K562 (cell line): Measurements from ENCODE around the gene CDCA4. TPM values are rescaled to one million over a fixed set of nuclear protein-coding genes. Genes with fewer than 3 reads are reported as not detected.
A peak's percentile ranks its signal among the peaks of the same experiment; 100 is the strongest.

Experiments
- ATAC-seq: fragments of 200-7000 bp; cut with Tn5 transposase; 3 replicates; pipeline ENCODE4 v1.9.1; 2020; ENCODE audit warnings: moderate library complexity
- BruUV-seq: library from RNA; stranded (reverse); fragments of 400-500 nt; replicated peaks from 2 replicates; lab custom pipeline; 2021; lab: Mats Ljungman, UMichigan
- CTCF ChIA-PET: fragments of 300-600 bp; formaldehyde crosslinking; extraction: SDS; loops from one replicate; lab custom pipeline; 2021; ENCODE audit warnings: low intra/inter-chr PET ratio; lab: Yijun Ruan, JAX
- POLR2A ChIA-PET: fragments of 300-600, 350-650 bp; sonication (Branson Sonifier 250); formaldehyde crosslinking; extraction: SDS; loops from one replicate; lab custom pipeline; 2021; ENCODE audit warnings: antibody characterized with exemption, inconsistent platforms; lab: Yijun Ruan, JAX
- DNase-seq, 4 experiments: peaks; one replicate each; pipeline versions ENCODE4 v3.0.0 to v3.0.0-alpha.2; 2011 to 2018; ENCODE audit warnings: low spot score in 3 of 4, mixed read lengths in 3 of 4; ENCODE audit errors: extremely low read depth in 1 of 4
- FAIRE-seq: peaks from 2 replicates; lab custom pipeline; 2011; peaks lifted over from hg19 to GRCh38; lab: Jason Lieb, UNC
- H2AFZ ChIP-seq: 2 replicates; pipeline ENCODE4 v1.6.0; 2011; ENCODE audit warnings: low read depth, low read length, control low read depth, inconsistent platforms
- H3K27ac ChIP-seq: fragments of 200-600 bp; 3 replicates; pipeline ENCODE4 v1.8.0; 2011; ENCODE audit warnings: low read depth, mild to moderate bottlenecking, control low read depth, inconsistent platforms, low read length, moderate library complexity, mixed read lengths; ENCODE audit errors: extremely low read depth
- H3K27me3 ChIP-seq, 2 experiments: fragments of 300-600 bp in 1 of 2; 2 replicates in 1 of 2; 3 replicates in 1 of 2; pipeline versions ENCODE4 v1.6.0 to v1.8.0; 2011; ENCODE audit warnings: inconsistent platforms in 2 of 2, low read length in 2 of 2, mild to moderate bottlenecking in 1 of 2, mixed read lengths in 1 of 2, moderate library complexity in 1 of 2; ENCODE audit not compliant: control insufficient read depth in 2 of 2, insufficient read depth in 2 of 2
- H3K36me3 ChIP-seq: fragments of 300-600 bp; 3 replicates; pipeline ENCODE4 v1.8.0; 2011; ENCODE audit warnings: mild to moderate bottlenecking, low read length, inconsistent platforms; ENCODE audit not compliant: control insufficient read depth, insufficient read depth
- H3K4me1 ChIP-seq, 2 experiments: fragments of 200-600 bp in 1 of 2; replicated peaks in 1 of 2; 2 replicates in 1 of 2; 3 replicates in 1 of 2; pipeline versions ENCODE4 v1.5.1 to v1.8.0; 2011; ENCODE audit warnings: inconsistent platforms in 2 of 2, low read length in 2 of 2, mild to moderate bottlenecking in 1 of 2, mixed read lengths in 1 of 2, moderate library complexity in 1 of 2; ENCODE audit not compliant: control insufficient read depth in 2 of 2, insufficient read depth in 2 of 2
- H3K4me2 ChIP-seq: 2 replicates; pipeline ENCODE4 v1.6.1; 2011; ENCODE audit warnings: low read length, control low read depth, inconsistent platforms, mixed read lengths; ENCODE audit not compliant: insufficient read depth
- H3K4me3 ChIP-seq: fragments of 200-600 bp; sonication (generic), shearing (Covaris generic); 2 replicates; pipeline ENCODE4 v1.5.1; 2016; ENCODE audit warnings: control low read depth, inconsistent platforms
- H3K79me2 ChIP-seq: fragments of 200-600 bp; 3 replicates; pipeline ENCODE4 v1.8.0; 2011; ENCODE audit warnings: low read length, inconsistent platforms; ENCODE audit not compliant: control insufficient read depth, insufficient read depth
- H3K9ac ChIP-seq, 2 experiments: 2 replicates each; pipeline versions ENCODE4 v1.6.0 to v1.6.1; 2011; ENCODE audit warnings: low read depth in 2 of 2, low read length in 2 of 2, control low read depth in 1 of 2, inconsistent platforms in 1 of 2, mild to moderate bottlenecking in 1 of 2, mixed read lengths in 1 of 2; ENCODE audit not compliant: insufficient read depth in 1 of 2
- H3K9me1 ChIP-seq: one replicate; pipeline ENCODE4 v1.6.0; 2011; ENCODE audit warnings: inconsistent platforms, mild to moderate bottlenecking, low read length, moderate library complexity; ENCODE audit not compliant: control insufficient read depth, insufficient read depth
- H3K9me3 ChIP-seq: replicated peaks from 2 replicates; pipeline ENCODE4 v1.5.1; 2011; ENCODE audit warnings: low read depth, low read length, inconsistent platforms; ENCODE audit not compliant: control insufficient read depth, insufficient read depth
- H4K20me1 ChIP-seq: replicated peaks from 2 replicates; pipeline ENCODE4 v1.6.1; 2011; ENCODE audit warnings: low read length, inconsistent platforms, mixed read lengths; ENCODE audit not compliant: control insufficient read depth, insufficient read depth
- BCOR ChIP-seq: fragments of 450-650 bp; IDR thresholded peaks from 2 replicates; pipeline ENCODE4 v1.6.1; 2016
- HDGF ChIP-seq: fragments of 450-650 bp; IDR thresholded peaks from 2 replicates; pipeline ENCODE4 v1.6.1; 2016
- MYNN ChIP-seq, 2 experiments: sonication (generic); formaldehyde crosslinking in 1 of 2; IDR thresholded peaks; 2 replicates each; pipeline versions ENCODE4 v1.5.0 to v1.6.1; 2016 to 2020; ENCODE audit warnings: antibody characterized with exemption in 1 of 2, missing genetic modification reagents in 1 of 2
- ZEB2 ChIP-seq: fragments of 450-650 bp; IDR thresholded peaks from 2 replicates; pipeline ENCODE4 v1.6.1; 2016
- ZNF561 ChIP-seq: fragments of 450-650 bp; formaldehyde crosslinking; conservative IDR thresholded peaks from 2 replicates; pipeline ENCODE4 v1.4.0; 2020; ENCODE audit warnings: mild to moderate bottlenecking, moderate library complexity
- WGBS: fragments of 100-300 bp; shearing (Covaris generic); methylation state at CpG from one replicate; pipeline ENCODE4 v1.1.6; 2016; ENCODE audit warnings: low coverage, mixed read lengths; ENCODE audit not compliant: insufficient coverage; ENCODE audit errors: missing lambda C conversion rate; 5-methylcytosine and 5-hydroxymethylcytosine counted together
- in situ Hi-C: fragments of 300-500 bp; cut with MboI; formaldehyde crosslinking; loops from 4 replicates; pipeline ENCODE4 v1.15.0; 2018; ENCODE audit warnings: inconsistent platforms, mixed read lengths
- intact Hi-C: fragments of 100-400 bp; cut with micrococcal nuclease; formaldehyde crosslinking; loops from 2 replicates; pipeline ENCODE4 v1.14.2; 2022
- polyA plus RNA-seq, 8 experiments: library from polyadenylated mRNA; depleted of rRNA in 4 of 8; stranded (reverse) in 5 of 8; unstranded in 3 of 8; fragments of >200 nt; fragmentation: Nextera tagmentation in 2 of 8; fragmentation: Illumina TruSeq in 1 of 8; extraction: Ambion mirVana in 2 of 8; extraction: Trizol in 1 of 8; gene quantifications; 2 replicates each; pipeline versions ENCODE4 v1.2.1 to v1.2.3, GENCODE V29; 2011 to 2014; ENCODE audit warnings: inconsistent platforms in 1 of 8, missing spikeins in 1 of 8
- total RNA-seq, 7 experiments: library from RNA; depleted of rRNA in 6 of 7; stranded (reverse); fragments of >200 nt in 6 of 7; fragmentation: Illumina TruSeq in 2 of 7; extraction: Trizol in 2 of 7; gene quantifications; 2 replicates each; pipeline versions ENCODE4 v1.2.1 to v1.2.3, GENCODE V29; 2011 to 2021; ENCODE audit warnings: low replicate concordance in 1 of 7
- TF ChIP-seq, protein P1 (sequence below): fragments of 450-650 bp; IDR thresholded peaks from 2 replicates; pipeline ENCODE4 v1.6.1; 2016; ENCODE audit warnings: low read depth, mild to moderate bottlenecking, moderate library complexity

Gene CDCA4
- total and polyA plus RNA-seq, 9 of the 15 experiments (the other 6 are each of a cell fraction or from before 2014, with no cell fraction given) = 6.6 to 44.2 (median 23.0) TPM

DNA sequence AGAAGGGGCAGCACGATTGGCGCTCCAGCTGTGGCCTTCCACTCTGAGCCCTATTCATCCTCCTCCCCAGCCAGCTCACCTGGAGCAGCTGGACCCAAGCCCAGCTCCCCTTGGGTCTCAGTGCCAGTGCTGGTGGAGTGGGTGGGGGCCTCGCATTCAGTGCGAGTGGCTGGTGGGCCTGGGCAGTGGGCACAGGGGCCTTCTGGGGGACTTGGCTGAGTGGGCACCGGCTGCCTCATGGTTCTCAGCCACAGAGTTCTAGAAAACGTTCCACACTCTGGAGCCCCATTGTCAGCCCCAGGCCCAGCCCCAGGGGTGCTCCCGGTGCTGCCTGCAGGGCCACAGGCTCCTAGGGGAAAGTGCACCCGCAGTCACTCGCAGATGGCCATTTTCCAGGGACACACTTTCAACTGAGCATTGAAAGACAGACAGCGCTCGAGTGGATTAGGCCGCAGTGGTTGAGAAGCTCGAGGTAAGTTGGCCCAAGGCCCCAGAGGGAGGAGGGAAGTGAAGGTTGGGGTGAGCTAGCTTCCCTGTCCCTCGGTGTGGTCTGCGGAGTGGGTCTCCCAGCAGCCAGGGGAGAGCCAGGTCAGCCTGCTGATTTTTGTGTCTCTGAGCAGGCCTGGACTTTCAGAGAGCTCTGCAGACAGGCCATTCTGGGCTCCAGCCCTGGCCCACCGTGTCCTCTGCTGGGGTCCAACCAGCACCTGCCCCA, 31.5 kb downstream of the CDCA4 start:
- in situ Hi-C loops = no loop called here
- TF ChIP-seq, protein P1, sequence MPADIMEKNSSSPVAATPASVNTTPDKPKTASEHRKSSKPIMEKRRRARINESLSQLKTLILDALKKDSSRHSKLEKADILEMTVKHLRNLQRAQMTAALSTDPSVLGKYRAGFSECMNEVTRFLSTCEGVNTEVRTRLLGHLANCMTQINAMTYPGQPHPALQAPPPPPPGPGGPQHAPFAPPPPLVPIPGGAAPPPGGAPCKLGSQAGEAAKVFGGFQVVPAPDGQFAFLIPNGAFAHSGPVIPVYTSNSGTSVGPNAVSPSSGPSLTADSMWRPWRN = no peak
- TF ChIP-seq ZNF561 (no peak), ZEB2 (no peak), BCOR (no peak), MYNN (IDR thresholded peaks at IDR 0.05) (no peak), MYNN (CRISPR knock-in tag; IDR thresholded peaks at IDR 0.05) (no peak), HDGF (no peak)
- ChIA-PET CTCF (no interaction called here), POLR2A (interaction anchor here (0.7 kb wide), 1 partner anchor 200 kb away, joined by 4 read pairs; no protein-coding TSS in a partner anchor)
- H3K79me2 ChIP-seq = no peaks in the 10 kb centered on the region; the same call in 2 of the 3 replicates
- H4K20me1 ChIP-seq = no peaks in the 10 kb centered on the region; the same call in 1 of the 2 replicates
- WGBS = 65% methylated on average over 9 of the region's 16 CpGs
- no peak for FAIRE-seq
- no peak overlapping the region for H3K27ac ChIP-seq
- H3K4me3 ChIP-seq = no peak overlapping the region
- intact Hi-C loops = no loop called here
- H2AFZ ChIP-seq = no peak overlapping the region
- H3K4me1 ChIP-seq = peaks cover 0 to 28% of the 10 kb centered on the region in 2 experiments; a peak in 3 of 5 replicates
- ATAC-seq = no peak
- no peak overlapping the region for H3K4me2 ChIP-seq
- no peaks in the 10 kb centered on the region for H3K27me3 ChIP-seq
- DNase-seq = no peak
- no peaks in the 10 kb centered on the region for H3K9me1 ChIP-seq
- H3K36me3 ChIP-seq = no peaks in the 10 kb centered on the region
- H3K9ac ChIP-seq = peak overlapping the region in 1 of 2 experiments; percentile 68; a peak in 1 of 4 replicates
- H3K9me3 ChIP-seq = no peaks in the 10 kb centered on the region
- no TSS peak for BruUV-seq
